MCF 10A (cell line): ENCODE data around the gene NPC1. TPM values are rescaled to one million over a fixed set of nuclear protein-coding genes. Genes with fewer than 3 reads are reported as not detected.
A peak's percentile ranks its signal among the peaks of the same experiment; 100 is the strongest.

ENCODE experiments used
- BruUV-seq: library from RNA; stranded (reverse); fragments of 400-500 nt; replicated peaks from 2 replicates; lab custom pipeline; 2021; lab: Mats Ljungman, UMichigan
- CTCF ChIA-PET: fragments of 300-600 bp; sonication (Branson Sonifier 250); formaldehyde crosslinking; extraction: SDS; loops from one replicate; lab custom pipeline; 2021; ENCODE audit warnings: antibody characterized with exemption, inconsistent platforms; lab: Yijun Ruan, JAX
- POLR2A ChIA-PET: fragments of 300-600, 350-650 bp; sonication (Branson Sonifier 250); formaldehyde crosslinking; extraction: SDS; loops from one replicate; lab custom pipeline; 2020; ENCODE audit warnings: antibody characterized with exemption, inconsistent platforms; lab: Yijun Ruan, JAX
- DNase-seq: peaks from one replicate; pipeline ENCODE4 v3.0.0-alpha.2; 2018; ENCODE audit not compliant: unreplicated experiment
- H3K27ac Mint-ChIP-seq: one replicate; pipeline ENCODE4 v1.8.0; 2022; ENCODE audit warnings: mild to moderate bottlenecking, low read depth, mixed read lengths; ENCODE audit not compliant: unreplicated experiment
- H3K27me3 Mint-ChIP-seq: one replicate; pipeline ENCODE4 v1.8.0; 2022; ENCODE audit warnings: mixed read lengths; ENCODE audit not compliant: insufficient read depth, unreplicated experiment
- H3K36me3 Mint-ChIP-seq: one replicate; pipeline ENCODE4 v1.8.0; 2022; ENCODE audit warnings: mild to moderate bottlenecking, moderate library complexity, mixed read lengths; ENCODE audit not compliant: insufficient read depth, unreplicated experiment
- H3K4me1 Mint-ChIP-seq: one replicate; pipeline ENCODE4 v1.8.0; 2022; ENCODE audit warnings: mixed read lengths; ENCODE audit not compliant: insufficient read depth, unreplicated experiment
- H3K4me3 Mint-ChIP-seq: one replicate; pipeline ENCODE4 v1.8.0; 2022; ENCODE audit warnings: mild to moderate bottlenecking, moderate library complexity, mixed read lengths; ENCODE audit not compliant: unreplicated experiment
- H3K9me3 Mint-ChIP-seq: one replicate; pipeline ENCODE4 v1.8.0; 2022; ENCODE audit warnings: mixed read lengths; ENCODE audit not compliant: unreplicated experiment
- CTCF ChIP-seq: fragments of 200-600 bp; IDR thresholded peaks from one replicate; pipeline ENCODE4 v1.8.0; 2022; ENCODE audit warnings: antibody characterized with exemption, mild to moderate bottlenecking; ENCODE audit not compliant: unreplicated experiment
- intact Hi-C: fragments of 100-400 bp; cut with micrococcal nuclease; formaldehyde crosslinking; loops from 2 replicates; pipeline ENCODE4 v1.14.1; 2022
- total RNA-seq: library from RNA; stranded (reverse); gene quantifications from 2 replicates; pipeline ENCODE4 v1.2.3, GENCODE V29; 2022

The NPC1 gene
- total RNA-seq, 1 experiment from 2014 or later, result 60.4 TPM

- Mint-ChIP-seq H3K4me1 (no peaks in the 10 kb centered on the region), H3K9me3 (no peaks in the 10 kb centered on the region)
Measured at GRCh38 chr18:23599809-23600208, 13.5 kb upstream of the NPC1 start.

GRCh38 chr18:23596183-23596582, 9.9 kb upstream of the NPC1 start:
- Mint-ChIP-seq H3K9me3 (no peaks in the 10 kb centered on the region), H3K27ac (no peak overlapping the region), H3K4me3 (no peak overlapping the region), H3K27me3 (no peaks in the 10 kb centered on the region), H3K36me3 (no peaks in the 10 kb centered on the region), H3K4me1 (peaks cover 6% of the 10 kb centered on the region)
- ChIA-PET POLR2A (no interaction called here), CTCF (no interaction called here)
- intact Hi-C loops, result no loop called here
- no TSS peak for BruUV-seq
- DNase-seq, result no peak
- TF ChIP-seq CTCF, result no peak

More at GRCh38 chr18:23599809-23600208, 13.5 kb upstream of the NPC1 start:
- no TSS peak for BruUV-seq
- no peak for DNase-seq
- Mint-ChIP-seq H3K36me3 (no peaks in the 10 kb centered on the region), H3K27ac (no peak overlapping the region), H3K27me3 (no peaks in the 10 kb centered on the region), H3K4me3 (no peak overlapping the region)
- POLR2A ChIA-PET, result no interaction called here
- no peak for TF ChIP-seq CTCF
- CTCF ChIA-PET, result interaction anchor here (0.7 to 1.3 kb wide), 2 partner anchors 85 to 302 kb away, joined by 3 to 5 read pairs; no protein-coding TSS in a partner anchor
- intact Hi-C loops, result no loop called here

GRCh38 chr18:23595591-23595990, 9.3 kb upstream of the NPC1 start:
- Mint-ChIP-seq H3K27ac (no peak overlapping the region), H3K27me3 (no peaks in the 10 kb centered on the region), H3K9me3 (no peaks in the 10 kb centered on the region), H3K4me1 (peaks cover 6% of the 10 kb centered on the region), H3K4me3 (no peak overlapping the region), H3K36me3 (no peaks in the 10 kb centered on the region)
- no peak for DNase-seq
- ChIA-PET CTCF (no interaction called here), POLR2A (interaction anchor here (0.8 kb wide), 1 partner anchor 27 kb away, joined by 5 read pairs; no protein-coding TSS in a partner anchor)
- TF ChIP-seq CTCF, result no peak
- intact Hi-C loops, result no loop called here
- no TSS peak for BruUV-seq

- Mint-ChIP-seq H3K27me3 (no peaks in the 10 kb centered on the region), H3K9me3 (no peaks in the 10 kb centered on the region), H3K4me3 (no peak overlapping the region), H3K4me1 (peaks cover 6% of the 10 kb centered on the region), H3K27ac (peak overlapping the region; percentile 81), H3K36me3 (peaks cover 6% of the 10 kb centered on the region)
- no peak for TF ChIP-seq CTCF
- ChIA-PET CTCF (interaction anchor here (1.0 to 1.1 kb wide), 2 partner anchors 28 kb away, joined by 3 read pairs; no protein-coding TSS in a partner anchor), POLR2A (interaction anchor here (1.0 kb wide), 1 partner anchor 12 kb away, joined by 4 read pairs; no protein-coding TSS in a partner anchor)
- intact Hi-C loops, result no loop called here
- no TSS peak for BruUV-seq
- DNase-seq, result peak; percentile 78
Measured at GRCh38 chr18:23593720-23594119, 7.4 kb upstream of the NPC1 start.
